Measurements from ENCODE around the gene COPG1.
"Not testable (repeated sequence)": the region's sequence is repeated elsewhere in the genome, so short reads cannot be mapped to it uniquely, and the experiment has no call there.

GRCh38 chr3:129264994-129265393, 15.6 kb downstream of the COPG1 start:
- not testable (repeated sequence) for TF ChIP-seq CTCF, EP300, POLR2AphosphoS5, POLR2A (IDR thresholded peaks at IDR 0.05)
